KMS-11 (cell line): Measurements from ENCODE around the gene TTBK2.
A peak's percentile ranks its signal among the peaks of the same experiment; 100 is the strongest.
"Not testable (repeated sequence)": the region's sequence is repeated elsewhere in the genome, so short reads cannot be mapped to it uniquely, and the experiment has no call there.

Source experiments
- H2AFZ ChIP-seq: fragments of 200-600 bp; sonication (generic); 2 replicates; pipeline ENCODE4 v1.6.1; 2016; ENCODE audit warnings: antibody characterized with exemption, mixed run types, low read depth
- H3K27ac ChIP-seq: fragments of 200-600 bp; sonication (generic); 2 replicates; pipeline ENCODE4 v1.6.1; 2016; ENCODE audit warnings: mild to moderate bottlenecking, mixed run types
- H3K27me3 ChIP-seq: fragments of 200-600 bp; sonication (generic); 2 replicates; pipeline ENCODE4 v1.6.1; 2017; ENCODE audit warnings: mild to moderate bottlenecking, low read depth, mixed run types, moderate library complexity; ENCODE audit not compliant: insufficient read depth
- H3K36me3 ChIP-seq: fragments of 200-600 bp; sonication (generic); 2 replicates; pipeline ENCODE4 v1.6.1; 2017; ENCODE audit warnings: mild to moderate bottlenecking, mixed run types; ENCODE audit not compliant: insufficient read depth
- H3K4me1 ChIP-seq: fragments of 200-600 bp; sonication (generic); 2 replicates; pipeline ENCODE4 v1.6.1; 2016; ENCODE audit warnings: mild to moderate bottlenecking, low read depth, mixed run types; ENCODE audit not compliant: poor library complexity, severe bottlenecking
- H3K4me2 ChIP-seq: fragments of 200-600 bp; sonication (generic); 2 replicates; pipeline ENCODE4 v1.7.0; 2016; ENCODE audit warnings: mild to moderate bottlenecking, mixed run types
- H3K4me3 ChIP-seq: fragments of 200-600 bp; sonication (generic); IDR thresholded peaks from 2 replicates; pipeline ENCODE4 v1.6.1; 2017; ENCODE audit warnings: low read depth, low read length, mixed read lengths; ENCODE audit not compliant: insufficient read depth
- H3K79me2 ChIP-seq: fragments of 200-600 bp; sonication (generic); 2 replicates; pipeline ENCODE4 v1.6.1; 2016; ENCODE audit warnings: low read depth, mixed run types; ENCODE audit not compliant: insufficient read depth
- H3K9ac ChIP-seq: fragments of 200-600 bp; sonication (generic); 2 replicates; pipeline ENCODE4 v1.6.1; 2016; ENCODE audit warnings: mild to moderate bottlenecking, mixed run types
- H4K20me1 ChIP-seq: fragments of 200-600 bp; sonication (generic); 2 replicates; pipeline ENCODE4 v1.6.1; 2016; ENCODE audit warnings: mild to moderate bottlenecking, mixed run types; ENCODE audit not compliant: insufficient read depth
- CTCF ChIP-seq: fragments of 200-600 bp; sonication (generic); conservative IDR thresholded peaks from 2 replicates; pipeline ENCODE4 v1.6.1; 2017; ENCODE audit warnings: low read depth, mild to moderate bottlenecking, antibody characterized with exemption, low read length, moderate library complexity, mixed read lengths

Gene TTBK2

GRCh38 chr15:42914728-42915497 is 5.7 kb downstream of the TTBK2 start:
- Histone ChIP-seq H3K27ac (no peak overlapping the region), H3K27me3 (no peaks in the 10 kb centered on the region), H3K79me2 (peaks cover 21% of the 10 kb centered on the region), H3K4me3 (no peak overlapping the region), H3K4me1 (peaks cover 53% of the 10 kb centered on the region), H4K20me1 (0 out of 2 replicates have a peak, but pooled peaks cover 4% of the 10 kb centered on the region), H3K4me2 (peak overlapping the region; percentile 30; the same call in 1 of the 2 replicates), H2AFZ (no peak overlapping the region), H3K9ac (no peak overlapping the region), H3K36me3 (no peaks in the 10 kb centered on the region)
- TF ChIP-seq CTCF = no peak

- Histone ChIP-seq H3K4me1 (peaks cover 19% of the 10 kb centered on the region), H3K9ac (no peak overlapping the region), H3K27ac (no peak overlapping the region), H3K27me3 (no peaks in the 10 kb centered on the region), H3K79me2 (no peaks in the 10 kb centered on the region), H2AFZ (no peak overlapping the region), H3K36me3 (no peaks in the 10 kb centered on the region), H3K4me2 (no peak overlapping the region), H4K20me1 (no peaks in the 10 kb centered on the region), H3K4me3 (no peak overlapping the region)
- TF ChIP-seq CTCF = no peak
Observed at GRCh38 chr15:42911058-42911592, 9.5 kb downstream of the TTBK2 start.

- Histone ChIP-seq H3K4me2 (no peak overlapping the region), H3K9ac (no peak overlapping the region), H3K36me3 (no peaks in the 10 kb centered on the region), H3K4me3 (no peak overlapping the region), H2AFZ (no peak overlapping the region), H3K27me3 (no peaks in the 10 kb centered on the region), H3K79me2 (peaks cover 4% of the 10 kb centered on the region; the same call in 1 of the 2 replicates), H3K4me1 (no peaks in the 10 kb centered on the region), H4K20me1 (no peaks in the 10 kb centered on the region), H3K27ac (no peak overlapping the region)
- TF ChIP-seq CTCF = no peak
Observed at GRCh38 chr15:42908538-42908937, 12.0 kb downstream of the TTBK2 start.

- no peak for TF ChIP-seq CTCF
- no peak overlapping the region for H2AFZ ChIP-seq
- H3K79me2 ChIP-seq = peaks cover 4% of the 10 kb centered on the region; the same call in 1 of the 2 replicates
- H3K4me1 ChIP-seq = no peaks in the 10 kb centered on the region
- no peak overlapping the region for H3K4me2 ChIP-seq
- H4K20me1 ChIP-seq = no peaks in the 10 kb centered on the region
- no peaks in the 10 kb centered on the region for H3K36me3 ChIP-seq
- H3K27ac ChIP-seq = no peak overlapping the region
- no peaks in the 10 kb centered on the region for H3K27me3 ChIP-seq
- H3K4me3 ChIP-seq = no peak overlapping the region
- H3K9ac ChIP-seq = no peak overlapping the region
Observed at GRCh38 chr15:42903388-42904324, 16.9 kb downstream of the TTBK2 start.

GRCh38 chr15:42893911-42894310 is 26.7 kb downstream of the TTBK2 start:
- not testable (repeated sequence) for H3K4me3 ChIP-seq, H3K4me1 ChIP-seq, H3K4me2 ChIP-seq, H2AFZ ChIP-seq, H3K9ac ChIP-seq, H4K20me1 ChIP-seq, H3K27me3 ChIP-seq, H3K79me2 ChIP-seq, H3K36me3 ChIP-seq, H3K27ac ChIP-seq
